ENCODE data around the gene TRAPPC6A. TPM values are rescaled to one million over a fixed set of nuclear protein-coding genes. Genes with fewer than 3 reads are reported as not detected.
"Not testable (repeated sequence)": the region's sequence is repeated elsewhere in the genome, so short reads cannot be mapped to it uniquely, and the experiment has no call there.

Gene TRAPPC6A
- total RNA-seq, 1 experiment from 2014 or later: 18.3 TPM

- Histone ChIP-seq H3K27me3 (ENCODE audit: low read length) (no peaks in the 10 kb centered on the region), H3K27ac (ENCODE audit: low read length) (no peak overlapping the region), H3K9me3 (ENCODE audit: low read length) (no peaks in the 10 kb centered on the region), H3K79me2 (ENCODE audit: low read length) (peaks cover 80% of the 10 kb centered on the region), H3K4me3 (ENCODE audit: low read length) (no peak overlapping the region), H3K9ac (ENCODE audit: low read length) (no peak overlapping the region), H3K4me2 (ENCODE audit: low read length) (no peak overlapping the region), H3K4me1 (ENCODE audit: insufficient read depth, low read length) (peaks cover 16% of the 10 kb centered on the region), H2AFZ (ENCODE audit: low read length) (no peak overlapping the region), H3K36me3 (ENCODE audit: low read depth, low read length) (no peaks in the 10 kb centered on the region), H3K9me2 (replicated peaks; ENCODE audit: low read length) (no peaks in the 10 kb centered on the region), H4K20me1 (ENCODE audit: low read length) (no peaks in the 10 kb centered on the region; the same call in none of the 2 replicates), H3F3A (ENCODE audit: low read length, unreplicated experiment) (peaks cover 4% of the 10 kb centered on the region)
- no peak for ATAC-seq
- intact Hi-C loops (cut with micrococcal nuclease): no loop called here
- TF ChIP-seq EZH2phosphoT487 (IDR thresholded peaks at IDR 0.05; ENCODE audit: borderline replicate concordance, low read length) (no peak), EZH2 (IDR thresholded peaks at IDR 0.05; ENCODE audit: low read length, unreplicated experiment) (no peak)
- TF ChIP-seq, protein P1, sequence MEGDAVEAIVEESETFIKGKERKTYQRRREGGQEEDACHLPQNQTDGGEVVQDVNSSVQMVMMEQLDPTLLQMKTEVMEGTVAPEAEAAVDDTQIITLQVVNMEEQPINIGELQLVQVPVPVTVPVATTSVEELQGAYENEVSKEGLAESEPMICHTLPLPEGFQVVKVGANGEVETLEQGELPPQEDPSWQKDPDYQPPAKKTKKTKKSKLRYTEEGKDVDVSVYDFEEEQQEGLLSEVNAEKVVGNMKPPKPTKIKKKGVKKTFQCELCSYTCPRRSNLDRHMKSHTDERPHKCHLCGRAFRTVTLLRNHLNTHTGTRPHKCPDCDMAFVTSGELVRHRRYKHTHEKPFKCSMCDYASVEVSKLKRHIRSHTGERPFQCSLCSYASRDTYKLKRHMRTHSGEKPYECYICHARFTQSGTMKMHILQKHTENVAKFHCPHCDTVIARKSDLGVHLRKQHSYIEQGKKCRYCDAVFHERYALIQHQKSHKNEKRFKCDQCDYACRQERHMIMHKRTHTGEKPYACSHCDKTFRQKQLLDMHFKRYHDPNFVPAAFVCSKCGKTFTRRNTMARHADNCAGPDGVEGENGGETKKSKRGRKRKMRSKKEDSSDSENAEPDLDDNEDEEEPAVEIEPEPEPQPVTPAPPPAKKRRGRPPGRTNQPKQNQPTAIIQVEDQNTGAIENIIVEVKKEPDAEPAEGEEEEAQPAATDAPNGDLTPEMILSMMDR (conservative IDR thresholded peaks at IDR 0.05; ENCODE audit: low read depth, low read length): no peak
- CTCF ChIA-PET: no interaction called here
- BruUV-seq (replicated peaks): no TSS peak
- DNase-seq: no peak
- POLR2A ChIA-PET (ENCODE audit: unreplicated experiment): no interaction called here
These were observed 58.5 kb downstream of the TRAPPC6A start for GRCh38 chr19:45119582-45119981.

- DNase-seq; H3K9ac ChIP-seq (ENCODE audit: low read length); H3K4me3 ChIP-seq (ENCODE audit: low read length); H3K36me3 ChIP-seq (ENCODE audit: low read depth, low read length); H4K20me1 ChIP-seq (ENCODE audit: low read length); ATAC-seq; POLR2A ChIA-PET (ENCODE audit: unreplicated experiment); H3F3A ChIP-seq (ENCODE audit: low read length, unreplicated experiment); H3K9me2 ChIP-seq (replicated peaks; ENCODE audit: low read length); BruUV-seq (replicated peaks); H3K4me2 ChIP-seq (ENCODE audit: low read length); H3K27me3 ChIP-seq (ENCODE audit: low read length); intact Hi-C loops (cut with micrococcal nuclease); H3K9me3 ChIP-seq (ENCODE audit: low read length); H3K27ac ChIP-seq (ENCODE audit: low read length); H2AFZ ChIP-seq (ENCODE audit: low read length): not testable (repeated sequence)
- peaks cover 80% of the 10 kb centered on the region for H3K79me2 ChIP-seq (ENCODE audit: low read length)
- CTCF ChIA-PET: interaction anchor here (0.7 kb wide), 1 partner anchor 28 kb away, joined by 4 read pairs; no protein-coding TSS in a partner anchor
- H3K4me1 ChIP-seq (ENCODE audit: insufficient read depth, low read length): peaks cover 14% of the 10 kb centered on the region
These were observed 59.3 kb downstream of the TRAPPC6A start for GRCh38 chr19:45118591-45119355.

- CTCF ChIA-PET: no interaction called here
- intact Hi-C loops (cut with micrococcal nuclease): no loop called here
These were observed 59.9 kb downstream of the TRAPPC6A start for GRCh38 chr19:45118106-45118505.

More at GRCh38 chr19:45118106-45118505, 59.9 kb downstream of the TRAPPC6A start:
- no peak overlapping the region for H3K9ac ChIP-seq (ENCODE audit: low read length)
- no peaks in the 10 kb centered on the region for H3K9me2 ChIP-seq (replicated peaks; ENCODE audit: low read length)
- no peak overlapping the region for H3K27ac ChIP-seq (ENCODE audit: low read length)
- no peaks in the 10 kb centered on the region for H3F3A ChIP-seq (ENCODE audit: low read length, unreplicated experiment)
- peaks cover 14% of the 10 kb centered on the region for H3K4me1 ChIP-seq (ENCODE audit: insufficient read depth, low read length)
- H3K4me2 ChIP-seq (ENCODE audit: low read length): no peak overlapping the region
- H4K20me1 ChIP-seq (ENCODE audit: low read length): peaks cover 7% of the 10 kb centered on the region; the same call in 1 of the 2 replicates
- TF ChIP-seq EZH2 (IDR thresholded peaks at IDR 0.05; ENCODE audit: low read length, unreplicated experiment) (no peak), EZH2phosphoT487 (IDR thresholded peaks at IDR 0.05; ENCODE audit: borderline replicate concordance, low read length) (no peak)
- TF ChIP-seq, protein P1 (conservative IDR thresholded peaks at IDR 0.05; ENCODE audit: low read depth, low read length): no peak
- H2AFZ ChIP-seq (ENCODE audit: low read length): no peak overlapping the region
- no peaks in the 10 kb centered on the region for H3K36me3 ChIP-seq (ENCODE audit: low read depth, low read length)
- POLR2A ChIA-PET (ENCODE audit: unreplicated experiment): no interaction called here
- no TSS peak for BruUV-seq (replicated peaks)
- no peaks in the 10 kb centered on the region for H3K27me3 ChIP-seq (ENCODE audit: low read length)
- H3K79me2 ChIP-seq (ENCODE audit: low read length): peaks cover 86% of the 10 kb centered on the region
- no peaks in the 10 kb centered on the region for H3K9me3 ChIP-seq (ENCODE audit: low read length)
- DNase-seq (no peak), ATAC-seq (no peak)
- H3K4me3 ChIP-seq (ENCODE audit: low read length): no peak overlapping the region
